Esophagus muscularis mucosa (tissue), 3 donors: ENCODE results near the gene FAM3C.

ENCODE experiments used
- POLR2A ChIP-seq: fragments of 450-650 bp; IDR thresholded peaks from one replicate; pipeline ENCODE4 v1.6.1; 2017; ENCODE audit warnings: antibody characterized with exemption, moderate library complexity, mild to moderate bottlenecking, low read depth
- POLR2AphosphoS5 ChIP-seq, 2 donors: sonication (generic); formaldehyde crosslinking; IDR thresholded peaks; one replicate each; pipeline ENCODE4 v1.6.1; 2017; ENCODE audit warnings: antibody characterized with exemption in 2 of 2
- TF ChIP-seq, protein P1 (sequence below), 3 experiments: fragments of 200-600 bp in 2 of 3; fragments of 450-650 bp in 1 of 3; sonication (generic) in 2 of 3; IDR thresholded peaks; one replicate each; pipeline ENCODE4 v1.5.1; 2017 to 2019; ENCODE audit warnings: antibody characterized with exemption in 3 of 3, mild to moderate bottlenecking in 2 of 3, moderate library complexity in 1 of 3

DNA sequence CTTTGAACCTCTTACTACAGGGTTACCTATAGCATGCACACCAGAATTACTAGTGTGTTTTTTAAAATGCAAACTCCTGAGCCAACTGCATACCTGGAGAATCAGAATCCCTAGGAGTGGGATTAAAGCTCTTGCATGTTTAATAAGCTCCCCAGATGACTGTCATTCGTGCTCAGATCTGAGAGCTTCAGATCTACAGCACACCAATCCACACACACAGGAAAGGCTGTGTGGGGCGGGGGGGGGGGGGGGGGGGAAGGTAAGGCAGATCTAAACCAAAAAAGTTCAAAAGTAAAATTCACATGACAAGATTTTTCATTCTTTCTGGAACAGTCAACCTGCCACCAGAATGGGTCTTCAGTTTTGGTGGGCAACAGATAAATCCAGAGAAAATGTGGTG is 5.5 kb downstream of the FAM3C start:
- TF ChIP-seq, protein P1, sequence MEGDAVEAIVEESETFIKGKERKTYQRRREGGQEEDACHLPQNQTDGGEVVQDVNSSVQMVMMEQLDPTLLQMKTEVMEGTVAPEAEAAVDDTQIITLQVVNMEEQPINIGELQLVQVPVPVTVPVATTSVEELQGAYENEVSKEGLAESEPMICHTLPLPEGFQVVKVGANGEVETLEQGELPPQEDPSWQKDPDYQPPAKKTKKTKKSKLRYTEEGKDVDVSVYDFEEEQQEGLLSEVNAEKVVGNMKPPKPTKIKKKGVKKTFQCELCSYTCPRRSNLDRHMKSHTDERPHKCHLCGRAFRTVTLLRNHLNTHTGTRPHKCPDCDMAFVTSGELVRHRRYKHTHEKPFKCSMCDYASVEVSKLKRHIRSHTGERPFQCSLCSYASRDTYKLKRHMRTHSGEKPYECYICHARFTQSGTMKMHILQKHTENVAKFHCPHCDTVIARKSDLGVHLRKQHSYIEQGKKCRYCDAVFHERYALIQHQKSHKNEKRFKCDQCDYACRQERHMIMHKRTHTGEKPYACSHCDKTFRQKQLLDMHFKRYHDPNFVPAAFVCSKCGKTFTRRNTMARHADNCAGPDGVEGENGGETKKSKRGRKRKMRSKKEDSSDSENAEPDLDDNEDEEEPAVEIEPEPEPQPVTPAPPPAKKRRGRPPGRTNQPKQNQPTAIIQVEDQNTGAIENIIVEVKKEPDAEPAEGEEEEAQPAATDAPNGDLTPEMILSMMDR (IDR thresholded peaks at IDR 0.05) = no peak
- no peak for TF ChIP-seq POLR2AphosphoS5 (IDR thresholded peaks at IDR 0.05)
- no peak for TF ChIP-seq POLR2A
